Fibroblast of lung (primary cell): ENCODE data around the gene PSMC3IP.

Experiments used
- EZH2 ChIP-seq: IDR thresholded peaks from 2 replicates; pipeline ENCODE4 v1.5.1; 2012; ENCODE audit warnings: low read length, control low read depth, mild to moderate bottlenecking; ENCODE audit errors: missing control alignments
- TF ChIP-seq, protein P1 (sequence below), 2 donors: IDR thresholded peaks in 1 of 2; conservative IDR thresholded peaks in 1 of 2; 1 replicate in 1 of 2; 2 replicates in 1 of 2; pipeline ENCODE4 v1.5.1; 2011 to 2012; ENCODE audit warnings: low read length in 2 of 2, control low read depth in 1 of 2, inconsistent platforms in 1 of 2, low read depth in 1 of 2, mild to moderate bottlenecking in 1 of 2

GRCh38 chr17:42548993-42549755 is 28.4 kb downstream of the PSMC3IP start:
- TF ChIP-seq, protein P1, sequence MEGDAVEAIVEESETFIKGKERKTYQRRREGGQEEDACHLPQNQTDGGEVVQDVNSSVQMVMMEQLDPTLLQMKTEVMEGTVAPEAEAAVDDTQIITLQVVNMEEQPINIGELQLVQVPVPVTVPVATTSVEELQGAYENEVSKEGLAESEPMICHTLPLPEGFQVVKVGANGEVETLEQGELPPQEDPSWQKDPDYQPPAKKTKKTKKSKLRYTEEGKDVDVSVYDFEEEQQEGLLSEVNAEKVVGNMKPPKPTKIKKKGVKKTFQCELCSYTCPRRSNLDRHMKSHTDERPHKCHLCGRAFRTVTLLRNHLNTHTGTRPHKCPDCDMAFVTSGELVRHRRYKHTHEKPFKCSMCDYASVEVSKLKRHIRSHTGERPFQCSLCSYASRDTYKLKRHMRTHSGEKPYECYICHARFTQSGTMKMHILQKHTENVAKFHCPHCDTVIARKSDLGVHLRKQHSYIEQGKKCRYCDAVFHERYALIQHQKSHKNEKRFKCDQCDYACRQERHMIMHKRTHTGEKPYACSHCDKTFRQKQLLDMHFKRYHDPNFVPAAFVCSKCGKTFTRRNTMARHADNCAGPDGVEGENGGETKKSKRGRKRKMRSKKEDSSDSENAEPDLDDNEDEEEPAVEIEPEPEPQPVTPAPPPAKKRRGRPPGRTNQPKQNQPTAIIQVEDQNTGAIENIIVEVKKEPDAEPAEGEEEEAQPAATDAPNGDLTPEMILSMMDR (conservative IDR thresholded peaks at IDR 0.05 in 1 of 2, IDR thresholded peaks at IDR 0.05 in 1 of 2; ENCODE audit: low read depth in 1 of 2, low read length in 2 of 2) = no peak
- TF ChIP-seq EZH2 = no peak
